Measurements from ENCODE around the gene HOXB2.

HOXB2 gene

GRCh38 chr17:48578616-48579470, 33.9 kb upstream of the HOXB2 start:
- no peak for DNase-seq

- DNase-seq, result peak; percentile 62
These were observed 33.2 kb upstream of the HOXB2 start, which contains the start of gene HOXB4 for GRCh38 chr17:48577946-48578615. TSS of gene HOXB4 (minus strand) at chr17:48578350. CDS start at chr17:48578319, 31 bp downstream.

GRCh38 chr17:48577330-48577945, 32.5 kb upstream of the HOXB2 start:
- peak; percentile 35 for DNase-seq

DNA sequence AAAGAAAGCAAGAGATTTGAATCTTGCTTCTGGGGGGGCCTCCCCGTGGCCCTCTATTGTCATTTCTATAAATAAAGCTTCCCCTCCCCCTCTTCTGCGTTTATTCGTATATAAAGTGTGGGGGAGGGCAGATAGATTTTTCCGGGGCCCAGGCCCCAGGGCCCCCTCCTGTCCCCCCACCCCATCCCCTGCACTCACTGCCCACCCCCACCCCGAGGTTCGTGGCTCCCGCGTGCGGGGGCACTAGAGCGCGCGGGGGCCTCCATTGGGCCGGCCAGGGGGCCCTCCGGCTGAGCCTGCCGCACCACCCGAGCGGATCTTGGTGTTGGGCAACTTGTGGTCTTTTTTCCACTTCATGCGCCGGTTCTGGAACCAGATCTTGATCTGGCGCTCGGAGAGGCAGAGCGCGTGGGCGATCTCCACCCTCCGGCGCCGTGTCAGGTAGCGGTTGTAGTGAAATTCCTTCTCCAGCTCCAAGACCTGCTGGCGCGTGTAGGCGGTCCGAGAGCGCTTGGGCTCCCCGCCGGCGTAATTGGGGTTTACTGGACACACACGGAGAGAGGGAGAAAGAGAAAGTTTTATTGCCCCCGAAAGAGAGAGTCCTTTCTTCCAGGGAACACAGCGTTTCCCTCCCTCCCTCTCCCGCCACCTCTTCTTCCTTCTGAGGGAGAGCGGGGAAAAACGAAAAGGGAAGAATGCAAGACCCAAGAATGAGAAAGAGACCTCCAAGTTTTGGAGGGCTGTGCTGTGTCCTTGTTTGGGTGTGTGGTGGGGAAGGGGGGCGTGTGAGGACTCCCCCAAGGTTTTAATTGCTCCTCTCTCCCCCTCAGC, 31.8 kb upstream of the HOXB2 start:
- no peak for DNase-seq

GRCh38 chr17:48575673-48576478, 31.0 kb upstream of the HOXB2 start:
- DNase-seq, result no peak

- no peak for DNase-seq
These were observed 30.2 kb upstream of the HOXB2 start for GRCh38 chr17:48575066-48575582.

DNA sequence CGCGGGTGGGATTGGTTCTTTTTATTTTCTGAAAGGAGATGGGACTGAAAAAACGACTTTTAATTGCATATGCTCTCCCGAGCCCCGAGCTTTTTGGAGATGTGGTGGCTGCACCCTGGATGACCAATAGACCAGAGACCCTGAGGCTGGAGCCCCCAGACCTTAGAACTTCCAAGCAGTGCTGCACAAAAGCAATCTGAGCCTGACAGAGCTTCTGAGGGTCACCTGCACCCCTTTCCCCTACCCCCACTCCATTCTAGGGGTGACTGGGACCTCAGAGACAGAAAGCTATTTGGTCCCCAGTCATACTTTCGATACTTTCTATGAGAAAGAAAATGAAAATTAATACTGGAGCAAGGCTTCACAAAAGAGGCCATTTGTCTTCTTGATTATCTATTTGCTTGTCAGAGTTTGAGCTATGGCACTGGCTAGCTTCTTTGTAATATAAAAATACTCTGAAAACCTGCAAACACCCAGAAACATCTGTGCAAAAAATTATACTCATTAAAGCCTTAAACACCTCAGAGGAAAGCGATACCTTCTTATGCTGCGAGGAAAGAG, 29.7 kb upstream of the HOXB2 start:
- DNase-seq, result no peak

- DNase-seq, result no peak
These were observed 27.0 kb upstream of the HOXB2 start for GRCh38 chr17:48571826-48572417.

DNA sequence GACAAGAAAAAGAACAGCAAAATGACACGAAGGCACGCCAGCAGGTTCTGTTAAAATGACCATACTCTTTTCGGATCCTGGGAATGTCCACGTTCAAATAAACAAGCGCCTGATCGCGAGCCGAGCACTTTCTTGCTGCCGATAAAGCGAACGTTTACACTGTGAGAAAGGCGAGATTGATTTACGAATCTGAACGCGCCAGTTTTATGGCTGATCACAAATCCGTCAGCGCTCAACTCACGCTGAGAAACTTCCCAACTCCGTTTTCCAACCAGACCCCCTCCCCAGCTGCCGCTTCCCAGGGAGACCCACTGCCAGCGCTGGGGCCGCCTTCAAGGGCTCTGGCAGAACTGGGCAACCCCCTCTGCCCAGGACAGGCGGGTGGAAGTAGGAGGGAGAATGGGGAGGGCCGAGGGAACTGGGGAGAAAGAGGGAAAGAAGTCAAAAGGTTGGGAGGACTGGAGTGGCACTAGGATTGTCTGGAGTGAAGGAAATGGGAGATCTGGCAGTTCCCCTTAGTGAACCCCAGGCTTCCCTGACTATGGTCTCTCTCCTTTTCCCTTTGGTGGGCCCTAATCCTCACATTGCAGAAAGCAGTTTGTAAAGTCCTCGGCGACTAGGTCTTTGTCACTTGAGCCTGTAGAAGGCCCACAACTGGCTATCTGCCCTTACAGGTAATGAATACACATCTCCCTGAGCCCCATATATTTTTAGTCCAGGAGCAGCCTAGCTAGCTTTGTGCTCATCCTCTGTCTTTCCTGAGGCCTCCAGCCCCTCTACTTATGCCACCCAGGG, 26.3 kb upstream of the HOXB2 start:
- DNase-seq, result no peak

DNA sequence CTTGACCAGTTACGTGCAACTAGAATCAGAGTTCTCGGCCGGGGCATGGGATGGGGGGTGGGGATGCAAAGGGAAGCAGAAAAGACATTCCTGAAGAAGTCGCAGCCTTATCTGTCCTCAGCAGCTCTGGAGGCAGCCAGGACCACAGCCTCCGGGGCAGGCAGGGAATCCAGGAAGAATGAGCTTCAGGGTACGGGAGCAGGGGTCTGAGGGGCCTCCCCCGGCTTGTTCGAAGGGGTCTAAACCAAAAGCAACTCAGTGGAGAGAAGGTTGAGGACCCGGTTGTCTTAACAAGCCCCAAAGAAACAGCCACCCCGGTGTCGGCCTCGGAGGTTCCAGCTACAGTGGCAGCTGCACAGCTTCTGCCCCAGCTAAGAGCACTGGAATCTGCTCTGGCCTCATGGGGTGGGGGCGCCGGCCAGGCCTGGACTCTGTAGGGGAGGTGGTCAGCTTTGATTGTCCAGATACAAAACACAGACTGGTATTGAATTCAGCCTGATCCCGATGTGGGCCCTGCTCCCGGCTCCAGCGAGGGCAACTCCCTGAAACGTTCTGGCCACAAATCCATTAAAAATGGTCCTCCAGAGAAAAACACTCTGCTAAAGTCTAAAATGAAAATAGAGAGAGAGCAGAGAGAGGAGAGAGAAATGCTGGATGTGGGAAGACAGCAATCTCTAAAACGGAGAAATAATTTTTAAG, 25.6 kb upstream of the HOXB2 start:
- DNase-seq, result no peak

DNA sequence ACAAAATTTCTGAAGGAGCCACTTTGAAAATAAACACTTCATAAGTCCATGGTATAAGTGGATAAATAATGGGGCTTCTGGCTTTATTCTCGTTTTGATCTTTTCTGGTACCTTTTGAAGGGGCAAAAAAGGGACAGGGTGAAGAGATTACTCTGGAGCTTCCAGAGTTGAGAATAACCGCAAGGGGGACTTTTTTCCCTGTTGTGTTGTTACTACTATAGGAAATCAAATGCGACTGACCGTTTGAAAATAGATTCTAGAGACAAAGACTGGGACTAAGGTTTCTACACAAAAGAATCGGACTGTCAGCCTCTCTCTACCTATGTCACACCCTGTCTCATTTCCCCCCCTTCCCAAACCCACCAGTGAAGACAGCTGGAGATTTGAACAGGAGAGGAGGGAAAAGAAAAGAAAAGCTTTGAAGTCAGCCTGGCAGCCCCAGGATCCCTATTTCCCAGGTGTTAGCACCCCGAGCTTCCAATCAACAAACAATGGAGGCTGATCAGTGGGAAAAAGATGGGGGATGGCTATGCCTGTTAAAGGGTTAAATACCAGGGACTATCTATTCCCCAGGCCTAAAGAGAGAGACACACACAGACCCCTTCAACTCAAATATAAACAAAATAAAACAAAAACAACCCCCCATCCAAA, 24.9 kb upstream of the HOXB2 start:
- DNase-seq, result no peak

DNA sequence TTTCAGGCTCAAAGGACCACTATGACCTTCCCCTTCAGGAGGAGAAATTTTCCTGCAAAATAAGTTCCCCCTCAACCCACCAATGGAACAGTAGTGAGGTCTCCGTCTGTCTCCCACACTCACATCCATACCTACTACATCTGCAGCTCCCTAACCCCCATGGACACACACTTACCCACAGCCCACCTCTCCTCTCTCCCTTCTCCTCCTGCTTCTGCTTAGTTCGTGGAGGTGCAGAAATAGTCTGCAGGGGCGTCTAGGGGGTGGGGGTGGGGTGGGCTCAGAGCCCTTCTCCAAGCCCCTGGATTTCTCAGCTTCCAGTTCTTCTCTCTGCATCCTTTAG, 24.3 kb upstream of the HOXB2 start:
- no peak for DNase-seq

GRCh38 chr17:48568499-48569239, 23.8 kb upstream of the HOXB2 start:
- DNase-seq, result no peak

GRCh38 chr17:48567646-48568354, 22.9 kb upstream of the HOXB2 start:
- DNase-seq, result no peak

- DNase-seq, result no peak
These were observed 22.3 kb upstream of the HOXB2 start for GRCh38 chr17:48567209-48567608.

GRCh38 chr17:48566717-48567116, 21.8 kb upstream of the HOXB2 start:
- DNase-seq, result no peak

- DNase-seq, result no peak
These were observed 21.2 kb upstream of the HOXB2 start for GRCh38 chr17:48565925-48566710.
